Stimulated activated CD4-positive, alpha-beta T cell treated with anti-CD3 and anti-CD28 coated beads, TNF-alpha, amount 100 ng/mL, for 48 hours (primary cell): ENCODE measurements around the gene REXO1.

Experiments
- DNase-seq, 3 donors: peaks; one replicate each; pipeline ENCODE4 v3.0.0-alpha.2; 2020; ENCODE audit warnings: low read depth in 3 of 3

Gene REXO1

GRCh38 chr19:1861599-1862031 lies 13.3 kb upstream of the REXO1 start:
- DNase-seq = no peak

GRCh38 chr19:1860821-1861598 lies 12.7 kb upstream of the REXO1 start:
- DNase-seq = no peak

- peak in 1 of 3 donors; percentile 56 for DNase-seq
These were observed 11.9 kb upstream of the REXO1 start for GRCh38 chr19:1860042-1860775.

GRCh38 chr19:1859331-1859781 lies 11.1 kb upstream of the REXO1 start:
- DNase-seq = no peak

GRCh38 chr19:1858412-1859081 lies 10.3 kb upstream of the REXO1 start:
- DNase-seq = no peak

GRCh38 chr19:1857648-1858326 lies 9.5 kb upstream of the REXO1 start:
- DNase-seq = no peak

- DNase-seq = peak in 1 of 3 donors; percentile 50
These were observed 8.7 kb upstream of the REXO1 start for GRCh38 chr19:1856698-1857603.

- no peak for DNase-seq
These were observed 8.0 kb upstream of the REXO1 start for GRCh38 chr19:1856345-1856697.

- no peak for DNase-seq
These were observed 7.6 kb upstream of the REXO1 start for GRCh38 chr19:1855828-1856255.

GRCh38 chr19:1855040-1855827 lies 7.0 kb upstream of the REXO1 start:
- peak; percentile 73 to 85 (median 77) for DNase-seq

- DNase-seq = no peak
These were observed 6.3 kb upstream of the REXO1 start for GRCh38 chr19:1854542-1855039.

- DNase-seq = no peak
These were observed 5.8 kb upstream of the REXO1 start for GRCh38 chr19:1854039-1854541.

GRCh38 chr19:1853295-1854038 lies 5.2 kb upstream of the REXO1 start:
- DNase-seq = peak; percentile 72 to 75 (median 73)

- DNase-seq = no peak
These were observed 4.4 kb upstream of the REXO1 start for GRCh38 chr19:1852581-1853128.

GRCh38 chr19:1851654-1852580 lies 3.6 kb upstream of the REXO1 start:
- DNase-seq = peak in 1 of 3 donors; percentile 59

GRCh38 chr19:1850809-1851653 lies 2.7 kb upstream of the REXO1 start:
- DNase-seq = no peak
